ENCODE measurements around the gene CAMKK1.

DNA sequence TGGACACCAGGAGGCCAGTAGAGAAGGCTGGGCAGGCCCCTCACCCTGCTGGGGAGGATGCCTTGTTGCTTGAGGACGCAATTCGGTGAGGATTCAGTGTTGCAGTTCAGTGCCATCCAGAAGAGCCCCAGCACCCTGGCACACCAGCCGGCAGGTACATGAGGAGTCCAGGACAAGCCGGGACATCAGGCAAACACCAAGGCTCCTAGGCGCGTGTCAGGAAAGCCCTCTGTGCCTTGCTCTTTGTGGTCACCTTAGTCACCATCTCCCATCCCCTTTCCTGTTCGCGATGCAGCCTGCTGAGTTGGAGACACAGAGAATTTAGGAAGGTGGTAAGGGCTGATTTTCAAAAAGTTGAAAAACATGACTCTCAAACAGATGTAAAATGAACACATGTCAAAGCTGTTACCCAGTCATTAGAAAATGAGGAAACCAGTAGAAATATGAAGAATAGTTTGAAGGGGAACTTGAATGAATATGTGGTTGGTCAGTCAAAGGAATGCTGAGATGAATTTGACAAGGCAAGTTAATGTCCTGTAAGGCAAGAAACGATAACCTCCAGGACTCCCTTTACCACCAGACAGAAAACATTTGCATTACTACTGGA is 44.5 kb downstream of the CAMKK1 start:
- TF ChIP-seq, protein P1, sequence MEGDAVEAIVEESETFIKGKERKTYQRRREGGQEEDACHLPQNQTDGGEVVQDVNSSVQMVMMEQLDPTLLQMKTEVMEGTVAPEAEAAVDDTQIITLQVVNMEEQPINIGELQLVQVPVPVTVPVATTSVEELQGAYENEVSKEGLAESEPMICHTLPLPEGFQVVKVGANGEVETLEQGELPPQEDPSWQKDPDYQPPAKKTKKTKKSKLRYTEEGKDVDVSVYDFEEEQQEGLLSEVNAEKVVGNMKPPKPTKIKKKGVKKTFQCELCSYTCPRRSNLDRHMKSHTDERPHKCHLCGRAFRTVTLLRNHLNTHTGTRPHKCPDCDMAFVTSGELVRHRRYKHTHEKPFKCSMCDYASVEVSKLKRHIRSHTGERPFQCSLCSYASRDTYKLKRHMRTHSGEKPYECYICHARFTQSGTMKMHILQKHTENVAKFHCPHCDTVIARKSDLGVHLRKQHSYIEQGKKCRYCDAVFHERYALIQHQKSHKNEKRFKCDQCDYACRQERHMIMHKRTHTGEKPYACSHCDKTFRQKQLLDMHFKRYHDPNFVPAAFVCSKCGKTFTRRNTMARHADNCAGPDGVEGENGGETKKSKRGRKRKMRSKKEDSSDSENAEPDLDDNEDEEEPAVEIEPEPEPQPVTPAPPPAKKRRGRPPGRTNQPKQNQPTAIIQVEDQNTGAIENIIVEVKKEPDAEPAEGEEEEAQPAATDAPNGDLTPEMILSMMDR (IDR thresholded peaks at IDR 0.05 in 4 of 5, conservative IDR thresholded peaks at IDR 0.05 in 1 of 5) = no peak
- TF ChIP-seq POLR2A (IDR thresholded peaks at IDR 0.05) = no peak

Data from gastrocnemius medialis (tissue), 4 donors.